HG02571 (cell line): ENCODE results near the gene SORCS2.

Experiments used
- ATAC-seq: cut with Tn5 transposase; IDR thresholded peaks from one replicate; pipeline ENCODE4 v1.9.1; 2021; ENCODE audit warnings: mild to moderate bottlenecking, moderate library complexity; ENCODE audit not compliant: unreplicated experiment

SORCS2 gene

GRCh38 chr4:7319024-7319423 lies 126.7 kb downstream of the SORCS2 start:
- ATAC-seq, result no peak

DNA sequence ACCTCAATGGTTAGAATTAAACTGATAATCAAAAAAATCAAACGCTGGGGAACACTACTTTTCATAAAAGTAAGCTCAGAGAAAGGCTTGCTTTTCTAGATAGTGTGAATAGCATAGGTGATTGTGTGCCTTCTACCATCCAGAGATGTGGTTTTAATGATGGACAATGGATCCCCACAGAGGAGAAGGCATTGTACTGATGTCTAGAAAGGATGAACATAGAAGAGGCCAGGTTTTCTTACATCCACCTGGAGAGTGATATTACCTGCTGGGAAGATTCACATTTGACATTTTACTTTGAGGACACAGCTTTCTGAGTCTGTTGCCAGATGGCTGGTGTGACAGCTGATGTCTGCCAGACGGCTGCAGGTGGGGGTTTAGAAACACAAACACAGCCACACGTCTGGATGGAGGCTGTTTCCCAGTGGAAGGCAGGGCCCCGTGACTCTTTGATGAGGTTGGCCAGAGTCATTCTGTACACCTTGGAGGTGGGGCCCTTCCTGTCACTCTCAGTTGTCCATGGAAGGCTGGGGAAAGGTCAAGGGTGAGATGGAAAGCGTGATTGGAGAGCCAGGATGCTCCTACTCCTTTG lies 128.0 kb downstream of the SORCS2 start:
- ATAC-seq, result no peak

GRCh38 chr4:7322166-7322991 lies 130.0 kb downstream of the SORCS2 start:
- ATAC-seq, result no peak

- no peak for ATAC-seq
Observed at GRCh38 chr4:7323461-7323871, 131.1 kb downstream of the SORCS2 start.

GRCh38 chr4:7323872-7324650 lies 131.7 kb downstream of the SORCS2 start:
- no peak for ATAC-seq

DNA sequence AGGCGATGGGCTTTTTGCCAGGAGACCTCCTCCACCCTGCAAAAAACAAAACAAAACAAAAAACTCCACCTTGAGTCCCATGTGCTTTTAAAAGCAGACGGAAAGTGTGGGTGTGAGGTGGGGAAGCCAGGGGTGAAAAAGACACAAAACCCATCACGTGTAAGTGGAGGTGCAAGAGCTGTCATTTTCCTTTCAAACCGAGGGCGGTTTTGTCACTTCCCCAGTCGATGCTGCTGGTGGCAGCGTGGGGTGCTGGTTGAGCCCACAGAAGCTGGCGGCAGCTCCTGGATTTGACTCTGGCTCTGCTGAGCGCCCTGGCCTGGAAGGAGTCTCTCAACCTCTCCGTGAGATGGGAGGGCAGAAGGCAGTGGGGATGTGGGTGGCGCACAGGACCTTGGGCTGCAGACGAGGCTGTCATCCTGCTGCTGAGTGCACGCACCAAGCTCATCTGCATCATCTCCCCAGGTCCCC lies 132.3 kb downstream of the SORCS2 start:
- ATAC-seq, result no peak

DNA sequence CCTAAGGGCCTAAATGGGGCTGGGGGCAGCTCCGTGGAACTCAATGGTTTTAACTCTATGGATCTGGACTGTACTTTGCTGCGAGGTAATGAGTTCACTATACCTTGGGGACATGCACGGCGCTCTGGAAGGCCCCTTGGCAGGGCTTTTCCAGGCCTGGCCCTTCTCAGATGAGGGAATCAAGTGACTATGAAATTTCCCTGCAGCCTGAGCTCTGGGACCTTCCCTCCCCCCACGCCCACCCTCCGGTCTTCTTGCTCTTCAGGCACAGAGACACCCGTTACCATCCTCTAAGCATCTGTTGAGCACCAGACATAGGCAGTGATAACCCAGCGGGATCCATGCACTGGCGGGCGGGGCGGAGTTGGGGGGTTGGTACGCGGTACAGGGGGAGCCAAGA lies 133.2 kb downstream of the SORCS2 start:
- no peak for ATAC-seq

DNA sequence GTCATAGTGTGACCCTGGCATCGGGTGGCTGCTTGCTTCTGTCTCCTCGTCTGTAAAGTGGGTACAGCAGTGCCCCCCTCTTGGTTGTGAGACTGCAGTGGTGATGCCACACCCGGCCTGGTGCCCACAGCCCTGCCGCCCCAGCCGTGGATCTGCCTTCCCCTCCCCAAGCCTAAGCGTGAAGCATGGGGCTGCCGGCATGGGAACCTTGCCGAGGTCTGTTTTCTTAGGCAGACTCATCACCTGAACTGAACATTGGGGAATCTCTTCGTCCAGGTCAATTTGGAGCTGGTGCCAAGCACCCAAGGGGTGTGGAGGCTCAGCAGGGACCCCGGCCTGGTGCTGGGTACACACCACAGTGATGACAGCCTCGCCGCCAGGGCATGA lies 134.0 kb downstream of the SORCS2 start:
- ATAC-seq, result no peak

DNA sequence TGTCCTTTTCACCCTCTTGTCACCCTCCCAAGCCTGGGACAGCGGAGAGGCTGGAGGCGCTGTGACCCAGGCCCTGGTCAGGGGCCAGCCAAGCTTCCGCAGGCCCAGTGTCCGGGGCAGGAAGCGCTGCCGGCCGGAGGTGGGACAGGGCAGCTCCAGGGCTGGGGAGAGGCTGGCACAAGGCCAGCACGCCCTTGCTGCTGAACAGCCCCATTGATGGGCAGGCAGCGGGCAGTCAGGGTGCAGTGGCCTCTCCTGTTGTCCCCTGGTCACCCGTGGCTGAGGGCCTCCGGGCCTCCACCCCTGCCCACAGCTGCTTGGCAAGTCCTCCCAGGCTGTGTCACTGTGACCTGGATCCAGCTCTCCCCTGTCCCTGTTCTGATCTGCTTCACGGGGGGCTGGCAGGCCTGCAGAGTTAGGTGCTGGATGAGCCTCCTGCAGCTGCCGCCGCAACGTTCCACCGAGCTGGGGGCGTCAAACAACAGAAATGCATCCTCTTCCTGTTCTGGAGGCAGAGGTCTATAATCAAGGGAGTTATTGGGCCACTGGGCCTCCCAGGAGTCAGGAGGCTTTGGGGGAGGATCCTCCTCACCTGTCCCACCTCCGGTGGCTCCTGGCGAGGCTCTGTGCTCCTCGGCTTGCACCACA lies 134.5 kb downstream of the SORCS2 start:
- ATAC-seq, result no peak

- no peak for ATAC-seq
Observed at GRCh38 chr4:7327341-7327885, 135.1 kb downstream of the SORCS2 start.

DNA sequence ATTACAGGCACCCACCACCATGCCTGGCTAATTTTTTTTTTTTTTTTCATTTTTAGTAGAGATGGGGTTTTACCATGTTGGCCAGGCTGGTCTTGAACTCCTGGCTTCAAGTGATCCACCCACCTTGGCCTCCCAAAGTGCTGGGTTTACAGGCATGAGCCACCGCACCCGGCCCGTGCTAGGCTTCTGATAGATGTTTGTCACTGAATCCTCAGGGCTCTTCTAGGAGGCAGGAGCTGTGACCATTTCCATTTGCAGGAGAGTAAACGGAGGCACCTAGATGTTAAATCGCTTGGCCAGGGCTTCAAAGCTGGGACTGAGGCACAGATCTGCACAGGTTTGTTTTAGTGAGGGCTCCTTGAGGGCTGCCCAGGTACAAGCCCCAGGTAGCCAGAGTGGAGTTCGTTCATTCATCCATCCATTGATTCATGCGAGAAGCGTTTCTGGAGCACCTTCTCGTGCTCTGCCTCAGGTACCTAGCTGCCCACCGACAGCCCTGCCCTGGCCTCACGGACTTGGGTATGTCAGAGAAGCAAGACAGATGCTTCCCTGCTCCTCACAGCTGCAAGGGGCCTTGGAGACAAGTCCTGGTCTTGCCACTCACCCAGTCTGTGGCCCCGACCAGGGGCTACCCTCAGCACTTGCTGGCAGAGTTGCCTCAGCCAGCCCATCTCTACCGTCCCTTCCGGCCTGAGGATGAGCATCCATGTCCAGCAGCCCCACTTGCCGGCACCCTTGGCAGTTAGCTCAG lies 136.0 kb downstream of the SORCS2 start:
- no peak for ATAC-seq

- no peak for ATAC-seq
Observed at GRCh38 chr4:7328913-7329638, 136.7 kb downstream of the SORCS2 start.

GRCh38 chr4:7330031-7330596 lies 137.8 kb downstream of the SORCS2 start:
- ATAC-seq, result no peak

DNA sequence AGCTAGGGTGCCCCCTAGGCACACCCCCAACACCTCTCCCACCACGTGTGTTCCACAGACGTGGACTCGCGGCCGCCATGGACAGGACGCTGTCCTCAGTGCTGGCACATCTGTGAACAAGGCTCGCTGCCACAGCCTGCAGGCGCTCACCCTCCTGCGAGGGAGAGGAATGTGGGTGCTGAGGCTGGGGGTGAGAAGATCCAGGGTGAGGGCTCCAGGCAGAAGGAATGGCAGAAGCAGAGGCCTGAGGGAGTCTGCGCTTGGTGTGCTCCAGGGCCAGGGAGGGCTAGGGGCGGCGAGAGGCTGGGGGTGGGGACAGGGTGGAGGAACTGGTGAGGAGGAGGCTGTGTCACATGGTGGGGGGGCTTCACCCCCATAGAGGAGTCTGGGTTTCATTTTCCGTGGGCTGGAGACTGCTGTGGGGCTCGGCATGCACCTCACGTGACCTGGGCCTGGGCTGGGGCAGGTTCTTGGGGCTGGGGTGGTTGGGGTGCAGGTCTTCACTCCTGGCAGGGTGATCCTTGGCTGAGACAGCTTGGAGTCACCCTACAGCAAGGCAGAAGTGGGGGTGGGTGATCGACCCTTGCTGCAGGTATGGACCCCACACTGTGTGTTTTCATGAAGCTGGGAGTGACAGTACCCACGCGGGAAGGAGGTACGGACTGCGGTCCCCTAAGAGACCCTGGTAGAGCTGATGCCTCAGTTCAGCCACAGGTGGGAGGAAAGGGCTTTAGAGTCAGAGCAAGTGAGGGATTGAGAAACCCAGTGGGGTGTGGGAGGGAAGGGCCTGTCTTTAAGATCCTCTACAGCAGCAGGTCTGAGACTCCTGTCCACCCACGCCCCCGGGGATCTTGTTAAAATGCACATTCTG lies 138.7 kb downstream of the SORCS2 start:
- no peak for ATAC-seq

GRCh38 chr4:7331682-7332000 lies 139.3 kb downstream of the SORCS2 start:
- ATAC-seq, result no peak

GRCh38 chr4:7332216-7333023 lies 140.1 kb downstream of the SORCS2 start:
- no peak for ATAC-seq

- ATAC-seq, result no peak
Observed at GRCh38 chr4:7333024-7333780, 140.9 kb downstream of the SORCS2 start.
